Omental fat pad (tissue), 4 donors: ENCODE measurements around the gene PNPLA7. TPM values are rescaled to one million over a fixed set of nuclear protein-coding genes. Genes with fewer than 3 reads are reported as not detected.

Experiments used
- ATAC-seq: fragments of 150-250 bp; one replicate; pipeline ENCODE4 v1.9.1; 2016; ENCODE audit warnings: mild to moderate bottlenecking, moderate library complexity; ENCODE audit not compliant: low FRiP score
- DNase-seq: peaks from one replicate; pipeline ENCODE4 v3.0.0-alpha.2; 2019; ENCODE audit warnings: low spot score
- CTCF ChIP-seq, 3 donors: fragments of 450-650 bp; IDR thresholded peaks; one replicate each; pipeline ENCODE4 v1.5.1; 2016 to 2017; ENCODE audit warnings: antibody characterized with exemption in 3 of 3, mild to moderate bottlenecking in 3 of 3, moderate library complexity in 2 of 3
- total RNA-seq, 4 donors: library from RNA; depleted of rRNA; stranded (reverse); fragments of >200 nt; gene quantifications; one replicate each; pipeline ENCODE4 v1.1.0, GENCODE V29; 2016

Gene PNPLA7
- total RNA-seq, 4 donors from 2014 or later, result 7.1 to 23.1 (median 13.9) TPM

GRCh38 chr9:137433916-137434431, 116.2 kb downstream of the PNPLA7 start:
- TF ChIP-seq CTCF (IDR thresholded peaks at IDR 0.05), result no peak
- no peak for DNase-seq

GRCh38 chr9:137433349-137433915, 116.8 kb downstream of the PNPLA7 start:
- ATAC-seq (no peak), DNase-seq (no peak)
- TF ChIP-seq CTCF (IDR thresholded peaks at IDR 0.05), result no peak

More at GRCh38 chr9:137433916-137434431, 116.2 kb downstream of the PNPLA7 start:
- no peak for ATAC-seq

- no peak for ATAC-seq
- no peak for DNase-seq
- TF ChIP-seq CTCF (IDR thresholded peaks at IDR 0.05), result no peak
Measured at GRCh38 chr9:137432687-137433348, 117.4 kb downstream of the PNPLA7 start.

GRCh38 chr9:137431416-137431931, 118.7 kb downstream of the PNPLA7 start:
- ATAC-seq, result no peak
- TF ChIP-seq CTCF (IDR thresholded peaks at IDR 0.05), result no peak
- no peak for DNase-seq

GRCh38 chr9:137430723-137431415, 119.3 kb downstream of the PNPLA7 start:
- no peak for TF ChIP-seq CTCF (IDR thresholded peaks at IDR 0.05)
- DNase-seq (no peak), ATAC-seq (no peak)

- no peak for DNase-seq
- TF ChIP-seq CTCF (IDR thresholded peaks at IDR 0.05), result no peak
- no peak for ATAC-seq
Measured at GRCh38 chr9:137429974-137430722, 120.1 kb downstream of the PNPLA7 start.
